Liver (tissue), 3 donors: ENCODE data around the gene MYO7A.

Experiments used
- GABPA ChIP-seq, 2 donors: IDR thresholded peaks in 1 of 2; conservative IDR thresholded peaks in 1 of 2; 2 replicates each; pipeline ENCODE4 v1.6.1; 2016; ENCODE audit warnings: antibody characterized with exemption in 2 of 2, mild to moderate bottlenecking in 1 of 2, moderate library complexity in 1 of 2
- HNF4A ChIP-seq, 2 donors: conservative IDR thresholded peaks; 2 replicates each; pipeline ENCODE4 v1.6.1; 2016; ENCODE audit warnings: antibody characterized with exemption in 2 of 2, mild to moderate bottlenecking in 2 of 2
- RAD21 ChIP-seq, 2 donors: IDR thresholded peaks; 2 replicates each; pipeline ENCODE4 v1.6.1; 2016; ENCODE audit warnings: antibody characterized with exemption in 2 of 2, mild to moderate bottlenecking in 2 of 2
- RXRA ChIP-seq, 2 donors: IDR thresholded peaks; 2 replicates each; pipeline ENCODE4 v1.6.1; 2017 to 2018; ENCODE audit warnings: antibody characterized with exemption in 2 of 2, mild to moderate bottlenecking in 1 of 2
- TAF1 ChIP-seq: conservative IDR thresholded peaks from 2 replicates; pipeline ENCODE4 v1.6.1; 2016; ENCODE audit warnings: antibody characterized with exemption, mild to moderate bottlenecking
- YY1 ChIP-seq: IDR thresholded peaks from 2 replicates; pipeline ENCODE4 v1.6.1; 2016; ENCODE audit warnings: antibody characterized with exemption, mild to moderate bottlenecking
- TF ChIP-seq, protein P1 (sequence below): fragments of 150-350 bp; IDR thresholded peaks from 2 replicates; pipeline ENCODE4 v1.5.1; 2017; ENCODE audit warnings: improper control_type of control experiment, low read depth, low read length; ENCODE audit not compliant: missing input control
- TF ChIP-seq, protein P2 (sequence below): IDR thresholded peaks from 2 replicates; pipeline ENCODE4 v1.6.1; 2016; ENCODE audit warnings: antibody characterized with exemption, mild to moderate bottlenecking
- TF ChIP-seq, protein P3 (sequence below): IDR thresholded peaks from 2 replicates; pipeline ENCODE4 v1.6.1; 2016; ENCODE audit warnings: antibody characterized with exemption
- TF ChIP-seq, protein P4 (sequence below): IDR thresholded peaks from 2 replicates; pipeline ENCODE4 v1.6.1; 2016; ENCODE audit warnings: antibody characterized with exemption
- donor health status: healthy.
- donor health status: healthy.

DNA sequence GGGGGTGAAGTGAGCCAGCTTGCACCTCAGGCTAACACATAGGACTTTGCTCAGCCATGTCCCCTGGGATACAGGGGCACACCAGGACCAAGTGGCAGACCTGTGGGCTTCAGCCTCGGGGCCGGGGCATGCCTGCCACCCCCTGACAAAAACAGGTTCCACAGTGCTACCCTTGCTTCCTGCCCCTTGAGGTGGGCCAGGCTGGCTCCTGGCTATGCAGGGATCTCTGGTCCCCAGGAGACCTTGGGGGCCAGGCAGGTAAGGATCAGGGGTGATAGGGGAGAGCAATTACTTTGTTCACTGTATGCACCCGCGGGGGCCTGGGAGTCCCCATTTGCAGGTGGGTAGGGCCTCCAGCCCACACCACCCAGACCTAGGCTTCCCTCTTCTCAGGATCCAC, 2.4 kb upstream of the MYO7A start:
- TF ChIP-seq, protein P1, sequence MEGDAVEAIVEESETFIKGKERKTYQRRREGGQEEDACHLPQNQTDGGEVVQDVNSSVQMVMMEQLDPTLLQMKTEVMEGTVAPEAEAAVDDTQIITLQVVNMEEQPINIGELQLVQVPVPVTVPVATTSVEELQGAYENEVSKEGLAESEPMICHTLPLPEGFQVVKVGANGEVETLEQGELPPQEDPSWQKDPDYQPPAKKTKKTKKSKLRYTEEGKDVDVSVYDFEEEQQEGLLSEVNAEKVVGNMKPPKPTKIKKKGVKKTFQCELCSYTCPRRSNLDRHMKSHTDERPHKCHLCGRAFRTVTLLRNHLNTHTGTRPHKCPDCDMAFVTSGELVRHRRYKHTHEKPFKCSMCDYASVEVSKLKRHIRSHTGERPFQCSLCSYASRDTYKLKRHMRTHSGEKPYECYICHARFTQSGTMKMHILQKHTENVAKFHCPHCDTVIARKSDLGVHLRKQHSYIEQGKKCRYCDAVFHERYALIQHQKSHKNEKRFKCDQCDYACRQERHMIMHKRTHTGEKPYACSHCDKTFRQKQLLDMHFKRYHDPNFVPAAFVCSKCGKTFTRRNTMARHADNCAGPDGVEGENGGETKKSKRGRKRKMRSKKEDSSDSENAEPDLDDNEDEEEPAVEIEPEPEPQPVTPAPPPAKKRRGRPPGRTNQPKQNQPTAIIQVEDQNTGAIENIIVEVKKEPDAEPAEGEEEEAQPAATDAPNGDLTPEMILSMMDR: no peak
- TF ChIP-seq RAD21 (IDR thresholded peaks at IDR 0.05): no peak
- TF ChIP-seq, protein P2, sequence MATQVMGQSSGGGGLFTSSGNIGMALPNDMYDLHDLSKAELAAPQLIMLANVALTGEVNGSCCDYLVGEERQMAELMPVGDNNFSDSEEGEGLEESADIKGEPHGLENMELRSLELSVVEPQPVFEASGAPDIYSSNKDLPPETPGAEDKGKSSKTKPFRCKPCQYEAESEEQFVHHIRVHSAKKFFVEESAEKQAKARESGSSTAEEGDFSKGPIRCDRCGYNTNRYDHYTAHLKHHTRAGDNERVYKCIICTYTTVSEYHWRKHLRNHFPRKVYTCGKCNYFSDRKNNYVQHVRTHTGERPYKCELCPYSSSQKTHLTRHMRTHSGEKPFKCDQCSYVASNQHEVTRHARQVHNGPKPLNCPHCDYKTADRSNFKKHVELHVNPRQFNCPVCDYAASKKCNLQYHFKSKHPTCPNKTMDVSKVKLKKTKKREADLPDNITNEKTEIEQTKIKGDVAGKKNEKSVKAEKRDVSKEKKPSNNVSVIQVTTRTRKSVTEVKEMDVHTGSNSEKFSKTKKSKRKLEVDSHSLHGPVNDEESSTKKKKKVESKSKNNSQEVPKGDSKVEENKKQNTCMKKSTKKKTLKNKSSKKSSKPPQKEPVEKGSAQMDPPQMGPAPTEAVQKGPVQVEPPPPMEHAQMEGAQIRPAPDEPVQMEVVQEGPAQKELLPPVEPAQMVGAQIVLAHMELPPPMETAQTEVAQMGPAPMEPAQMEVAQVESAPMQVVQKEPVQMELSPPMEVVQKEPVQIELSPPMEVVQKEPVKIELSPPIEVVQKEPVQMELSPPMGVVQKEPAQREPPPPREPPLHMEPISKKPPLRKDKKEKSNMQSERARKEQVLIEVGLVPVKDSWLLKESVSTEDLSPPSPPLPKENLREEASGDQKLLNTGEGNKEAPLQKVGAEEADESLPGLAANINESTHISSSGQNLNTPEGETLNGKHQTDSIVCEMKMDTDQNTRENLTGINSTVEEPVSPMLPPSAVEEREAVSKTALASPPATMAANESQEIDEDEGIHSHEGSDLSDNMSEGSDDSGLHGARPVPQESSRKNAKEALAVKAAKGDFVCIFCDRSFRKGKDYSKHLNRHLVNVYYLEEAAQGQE: no peak
- no peak for TF ChIP-seq TAF1
- TF ChIP-seq, protein P3, sequence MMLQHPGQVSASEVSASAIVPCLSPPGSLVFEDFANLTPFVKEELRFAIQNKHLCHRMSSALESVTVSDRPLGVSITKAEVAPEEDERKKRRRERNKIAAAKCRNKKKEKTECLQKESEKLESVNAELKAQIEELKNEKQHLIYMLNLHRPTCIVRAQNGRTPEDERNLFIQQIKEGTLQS: no peak
- no peak for TF ChIP-seq GABPA (IDR thresholded peaks at IDR 0.05 in 1 of 2, conservative IDR thresholded peaks at IDR 0.05 in 1 of 2)
- no peak for TF ChIP-seq HNF4A (conservative IDR thresholded peaks at IDR 0.05)
- no peak for TF ChIP-seq RXRA (IDR thresholded peaks at IDR 0.05)
- no peak for TF ChIP-seq YY1
- TF ChIP-seq, protein P4, sequence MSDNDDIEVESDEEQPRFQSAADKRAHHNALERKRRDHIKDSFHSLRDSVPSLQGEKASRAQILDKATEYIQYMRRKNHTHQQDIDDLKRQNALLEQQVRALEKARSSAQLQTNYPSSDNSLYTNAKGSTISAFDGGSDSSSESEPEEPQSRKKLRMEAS: no peak
